ENCODE data around the gene AK8.
"Not testable (repeated sequence)": the region's sequence is repeated elsewhere in the genome, so short reads cannot be mapped to it uniquely, and the experiment has no call there.

AK8 gene

GRCh38 chr9:132795511-132796303 lies 82.4 kb downstream of the AK8 start:
- no peak for DNase-seq

- no peak for DNase-seq
Observed at GRCh38 chr9:132794730-132795380, 83.2 kb downstream of the AK8 start.

- no peak for DNase-seq
Observed at GRCh38 chr9:132793606-132794580, 84.2 kb downstream of the AK8 start.

- DNase-seq, result no peak
Observed at GRCh38 chr9:132792547-132792946, 85.5 kb downstream of the AK8 start.

GRCh38 chr9:132791699-132792240 lies 86.3 kb downstream of the AK8 start:
- no peak for DNase-seq

GRCh38 chr9:132789719-132790118 lies 88.4 kb downstream of the AK8 start:
- no peak for DNase-seq

- no peak for DNase-seq
Observed at GRCh38 chr9:132788378-132788777, 89.7 kb downstream of the AK8 start.

- no peak for DNase-seq
Observed at GRCh38 chr9:132787748-132788159, 90.3 kb downstream of the AK8 start.

- DNase-seq, result no peak
Observed at GRCh38 chr9:132784286-132784830, 93.7 kb downstream of the AK8 start.

- DNase-seq, result no peak
Observed at GRCh38 chr9:132783006-132783405, 95.1 kb downstream of the AK8 start.

GRCh38 chr9:132782037-132782436 lies 96.0 kb downstream of the AK8 start:
- no peak for DNase-seq

GRCh38 chr9:132780230-132781007 lies 97.7 kb downstream of the AK8 start:
- no peak for DNase-seq

GRCh38 chr9:132776891-132777290 lies 101.2 kb downstream of the AK8 start:
- DNase-seq, result no peak

GRCh38 chr9:132776268-132776667 lies 101.8 kb downstream of the AK8 start:
- no peak for DNase-seq

GRCh38 chr9:132775720-132776119 lies 102.4 kb downstream of the AK8 start:
- DNase-seq, result no peak

- DNase-seq, result no peak
Observed at GRCh38 chr9:132774886-132775285, 103.2 kb downstream of the AK8 start.

- DNase-seq, result no peak
Observed at GRCh38 chr9:132773764-132774339, 104.2 kb downstream of the AK8 start.

GRCh38 chr9:132773093-132773492 lies 105.0 kb downstream of the AK8 start:
- DNase-seq, result no peak

- not testable (repeated sequence) for DNase-seq
Observed at GRCh38 chr9:132771752-132772151, 106.3 kb downstream of the AK8 start.

- DNase-seq, result no peak
Observed at GRCh38 chr9:132770770-132771310, 107.2 kb downstream of the AK8 start.

Data from CD4-positive, alpha-beta T cell treated with Interleukin-6 for 4 hours (primary cell).